Measurements from ENCODE around the gene SAMD11.

The SAMD11 gene

DNA sequence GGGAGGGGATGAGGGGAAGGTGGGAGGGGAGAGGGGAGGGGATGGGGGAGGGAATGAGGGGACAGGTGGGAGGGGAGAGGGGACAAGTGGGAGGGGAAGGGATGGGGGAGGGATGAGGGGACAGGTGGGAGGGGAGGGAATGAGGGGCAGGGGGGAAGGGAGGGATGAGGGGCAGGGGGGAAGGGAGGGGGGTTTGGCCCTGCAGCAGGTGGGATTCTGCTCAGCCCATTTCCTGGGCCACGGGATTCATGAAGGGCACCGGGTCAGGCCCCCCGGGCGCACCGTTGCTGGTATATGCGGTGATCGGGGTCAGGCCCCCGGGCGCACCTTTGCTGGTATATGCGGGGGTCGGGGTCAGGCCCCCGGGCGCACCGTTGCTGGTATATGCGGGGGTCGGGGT is 15.1 kb upstream of the SAMD11 start:
- DNase-seq (ENCODE audit: low read depth) = no peak

GRCh38 chr1:909861-910310 is 13.8 kb upstream of the SAMD11 start:
- H3K4me3 ChIP-seq (ENCODE audit: low read length) = no peak overlapping the region
- no peak for DNase-seq (ENCODE audit: low read depth)
- TF ChIP-seq CTCF (conservative IDR thresholded peaks at IDR 0.05; ENCODE audit: low read depth, low read length) = no peak

More for the DNA sequence above, 15.1 kb upstream of the SAMD11 start:
- TF ChIP-seq CTCF (conservative IDR thresholded peaks at IDR 0.05; ENCODE audit: low read depth, low read length) = no peak
- no peak overlapping the region for H3K4me3 ChIP-seq (ENCODE audit: low read length)

DNA sequence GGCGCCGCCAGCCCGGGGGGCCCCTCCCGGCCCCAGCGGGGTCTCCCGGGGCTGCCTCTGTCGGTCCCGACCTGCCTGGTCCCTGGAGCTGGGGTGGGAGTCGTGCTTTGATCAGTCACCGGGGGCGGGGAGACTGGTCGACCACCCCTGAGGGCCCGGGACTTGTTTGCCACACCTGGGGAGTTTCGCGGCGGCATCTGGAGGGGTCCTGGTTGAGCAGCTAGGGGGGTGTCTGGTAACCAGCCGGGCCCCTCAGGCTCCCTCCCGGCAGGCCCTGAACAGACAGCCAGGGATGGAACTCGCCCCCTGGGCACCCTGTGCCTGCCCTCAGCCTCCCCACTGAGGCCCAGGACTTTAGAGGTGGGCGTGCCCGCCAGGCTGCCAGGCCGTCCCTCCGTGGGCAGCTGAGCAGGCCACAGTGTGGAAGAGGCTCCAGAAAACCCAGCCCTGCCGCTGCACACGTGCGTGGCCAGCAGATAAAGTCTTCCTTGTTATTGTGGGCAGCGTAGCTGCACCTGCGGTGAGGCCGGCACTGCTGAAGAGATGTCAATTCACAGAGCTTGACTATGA is 13.3 kb upstream of the SAMD11 start:
- TF ChIP-seq CTCF (conservative IDR thresholded peaks at IDR 0.05; ENCODE audit: low read depth, low read length) = no peak
- peak overlapping the region; percentile 14 for H3K4me3 ChIP-seq (ENCODE audit: low read length)
- DNase-seq (ENCODE audit: low read depth) = no peak

GRCh38 chr1:910881-911721 is 12.6 kb upstream of the SAMD11 start:
- DNase-seq (ENCODE audit: low read depth) = no peak
- no peak overlapping the region for H3K4me3 ChIP-seq (ENCODE audit: low read length)
- TF ChIP-seq CTCF (conservative IDR thresholded peaks at IDR 0.05; ENCODE audit: low read depth, low read length) = no peak

DNA sequence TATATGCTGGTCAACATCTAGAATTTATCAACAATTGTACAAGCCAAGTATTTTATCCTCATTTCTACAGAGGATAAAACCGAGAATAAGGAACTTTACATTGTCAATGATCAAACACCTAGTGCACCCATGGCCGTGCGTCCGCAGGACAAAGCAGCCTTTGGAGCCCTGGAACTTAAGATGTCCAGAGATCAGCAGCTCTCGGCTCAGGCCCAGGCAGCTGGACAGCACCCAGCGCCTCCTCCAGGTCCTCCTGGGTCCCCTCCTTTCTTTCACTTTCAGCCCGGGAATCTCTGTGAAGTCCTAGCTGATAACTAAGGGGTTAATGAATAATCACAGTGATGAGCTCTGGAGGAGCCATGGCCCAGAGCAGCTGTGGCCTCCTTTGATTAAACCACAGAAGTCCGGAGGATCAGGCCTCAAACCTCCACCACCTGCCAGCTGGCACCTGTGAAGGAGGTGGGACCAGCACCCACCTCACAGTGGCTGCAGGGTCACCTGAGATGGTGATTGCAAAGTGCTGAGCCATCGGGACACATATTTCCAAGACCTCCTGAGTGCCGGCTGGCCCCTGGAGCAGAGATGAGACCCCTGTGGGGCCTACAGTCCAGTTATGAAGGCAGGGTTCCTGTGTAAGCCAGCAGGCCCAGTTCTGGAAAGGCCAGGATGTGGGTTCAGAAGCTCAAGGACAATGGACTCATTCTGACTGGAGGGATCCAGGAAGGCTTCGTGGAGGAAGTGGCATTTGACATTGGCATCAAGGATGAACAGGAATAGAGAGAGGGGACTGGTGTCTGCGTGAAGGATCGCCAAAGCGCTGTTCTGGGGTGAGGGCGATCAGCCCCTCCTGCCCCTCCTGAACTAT is 11.6 kb upstream of the SAMD11 start:
- no peak for TF ChIP-seq CTCF (conservative IDR thresholded peaks at IDR 0.05; ENCODE audit: low read depth, low read length)
- no peak for DNase-seq (ENCODE audit: low read depth)
- H3K4me3 ChIP-seq (ENCODE audit: low read length) = no peak overlapping the region

GRCh38 chr1:912740-913301 is 10.9 kb upstream of the SAMD11 start:
- no peak overlapping the region for H3K4me3 ChIP-seq (ENCODE audit: low read length)
- DNase-seq (ENCODE audit: low read depth) = no peak
- TF ChIP-seq CTCF (conservative IDR thresholded peaks at IDR 0.05; ENCODE audit: low read depth, low read length) = no peak
